ENCODE results near the gene CPAMD8.
"Not testable (repeated sequence)": the region's sequence is repeated elsewhere in the genome, so short reads cannot be mapped to it uniquely, and the experiment has no call there.

Gene CPAMD8

DNA sequence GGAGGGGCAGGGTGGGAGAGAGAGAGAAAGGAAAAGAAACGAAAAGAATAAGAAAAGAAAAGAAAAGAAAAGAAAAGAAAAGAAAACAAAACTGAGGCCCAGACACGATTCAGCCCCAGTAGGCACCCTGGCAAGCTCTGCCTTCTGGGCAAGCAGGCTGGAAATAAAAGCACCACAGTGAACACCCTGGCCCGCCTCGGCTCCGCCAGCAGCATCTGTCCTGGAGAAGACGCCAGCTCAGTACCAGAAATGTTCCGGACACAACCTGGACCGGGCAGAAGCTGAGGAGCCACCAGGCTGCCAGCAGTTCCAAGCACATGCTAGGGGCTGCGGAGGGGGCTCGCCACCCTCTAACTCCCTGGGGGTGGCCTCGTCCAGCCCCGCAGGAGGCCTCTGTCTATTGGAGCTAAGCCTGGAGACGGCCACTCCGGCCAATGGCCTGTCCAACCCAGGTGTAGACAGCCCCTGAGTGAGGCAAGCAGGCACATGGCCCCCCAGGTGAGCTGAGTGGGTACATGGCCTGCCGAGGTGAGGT lies 11.4 kb upstream of the CPAMD8 start:
- DNase-seq, result no peak

- DNase-seq, result no peak
These were observed 10.6 kb upstream of the CPAMD8 start for GRCh38 chr19:17037184-17037583.

- no peak for DNase-seq
These were observed 10.0 kb upstream of the CPAMD8 start for GRCh38 chr19:17036640-17037039.

- DNase-seq, result no peak
These were observed 9.3 kb upstream of the CPAMD8 start for GRCh38 chr19:17035842-17036424.

- no peak for DNase-seq
These were observed 5.1 kb upstream of the CPAMD8 start for GRCh38 chr19:17031741-17032140.

DNA sequence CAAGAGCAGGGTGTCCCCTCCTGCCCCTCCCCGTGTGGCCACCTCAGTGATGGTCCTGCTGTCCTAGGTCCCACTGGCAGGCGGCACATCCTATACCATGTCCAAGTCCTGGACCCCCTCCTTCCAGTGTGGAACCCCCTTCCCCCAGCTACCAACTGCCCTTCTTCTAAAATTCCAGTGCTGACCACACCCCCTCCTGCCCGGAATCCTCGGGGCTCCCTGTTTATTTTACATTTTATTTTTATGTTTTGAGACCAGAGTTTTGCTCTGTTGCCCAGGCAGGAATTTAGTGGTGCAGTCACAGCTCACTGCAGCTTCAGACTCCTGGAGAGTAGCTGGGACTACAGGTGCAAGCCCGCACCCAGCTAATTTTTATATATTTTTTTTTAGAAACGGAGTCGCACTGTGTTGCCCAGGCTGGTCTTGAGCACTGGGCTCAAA lies 945 bp upstream of the CPAMD8 start:
- DNase-seq, result no peak

DNA sequence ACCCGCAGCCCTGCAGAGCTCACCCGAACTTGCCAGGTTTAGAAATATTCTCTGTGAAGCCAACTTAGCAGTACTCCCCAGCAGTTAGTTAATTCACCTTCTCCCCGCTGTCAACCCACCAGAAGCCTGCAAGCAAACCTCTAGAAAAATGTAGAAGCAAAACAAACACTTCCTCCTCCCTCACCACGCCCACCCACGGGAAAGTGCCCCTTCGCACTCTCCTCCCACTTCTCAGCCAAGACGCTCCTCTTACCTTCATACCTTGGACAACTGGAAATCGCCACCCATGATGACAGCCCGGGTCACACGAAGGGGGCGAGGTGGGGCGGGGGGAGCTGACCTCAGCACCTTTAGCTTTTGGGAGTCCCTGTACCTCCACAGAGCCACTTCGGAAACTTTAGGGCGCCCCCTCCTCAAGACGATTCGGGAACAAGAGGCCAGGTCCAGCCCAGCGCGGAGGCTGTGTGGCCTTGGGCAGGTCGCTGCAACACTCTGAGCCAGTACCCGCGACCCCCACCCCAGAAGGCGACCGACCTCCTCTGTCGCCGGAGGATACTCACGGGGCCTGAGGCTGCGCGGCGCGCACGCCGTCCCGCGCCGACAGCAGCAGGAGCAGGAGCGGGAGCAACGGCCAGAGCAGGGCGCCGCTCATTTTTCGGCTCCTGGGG lies 485 bp downstream of the CPAMD8 start:
- no peak for DNase-seq

- DNase-seq, result no peak
These were observed 1.2 kb downstream of the CPAMD8 start for GRCh38 chr19:17025361-17025760.

GRCh38 chr19:17024941-17025340 lies 1.7 kb downstream of the CPAMD8 start:
- not testable (repeated sequence) for DNase-seq

GRCh38 chr19:17023805-17024204 lies 2.8 kb downstream of the CPAMD8 start:
- no peak for DNase-seq

DNA sequence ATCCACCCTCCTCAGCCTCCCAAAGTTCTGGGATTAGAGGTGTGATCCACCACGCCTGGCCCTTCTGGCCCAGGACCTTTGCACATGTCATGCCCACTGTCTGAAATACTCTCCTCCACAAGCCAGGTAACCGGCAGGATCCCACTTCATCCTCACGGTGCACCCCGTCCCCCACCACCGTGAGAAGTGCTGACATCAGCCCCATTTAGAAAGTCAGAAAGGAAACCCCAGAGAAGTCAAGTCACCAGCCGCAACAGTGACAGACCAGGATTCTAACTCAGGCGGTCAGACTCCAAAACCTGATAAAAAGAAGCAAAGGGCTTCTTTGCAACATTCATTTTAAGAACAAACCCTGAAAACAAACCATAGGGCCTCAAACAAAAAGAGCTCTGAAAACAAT lies 3.9 kb downstream of the CPAMD8 start:
- no peak for DNase-seq

GRCh38 chr19:17021793-17022590 lies 4.6 kb downstream of the CPAMD8 start:
- no peak for DNase-seq

DNA sequence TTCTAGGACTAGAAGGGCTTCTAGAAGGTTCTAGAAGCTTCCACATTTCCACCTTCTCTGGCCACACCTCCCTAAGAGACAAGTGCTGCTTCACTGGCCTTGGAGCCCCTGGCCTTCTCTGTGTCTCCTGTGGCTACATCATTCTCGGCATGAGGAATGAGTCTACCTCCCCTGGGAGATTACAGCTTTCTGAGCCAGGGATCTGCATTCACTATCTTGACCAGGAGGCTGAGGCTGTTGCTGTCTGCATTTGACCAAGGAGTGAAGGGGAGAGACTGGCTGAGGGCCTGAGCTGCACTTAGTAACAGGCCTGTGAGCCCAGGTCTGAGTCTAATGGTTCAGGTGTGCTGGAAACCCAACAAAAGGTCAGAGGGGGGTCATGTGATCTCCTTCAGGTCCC lies 5.3 kb downstream of the CPAMD8 start:
- DNase-seq, result no peak

DNA sequence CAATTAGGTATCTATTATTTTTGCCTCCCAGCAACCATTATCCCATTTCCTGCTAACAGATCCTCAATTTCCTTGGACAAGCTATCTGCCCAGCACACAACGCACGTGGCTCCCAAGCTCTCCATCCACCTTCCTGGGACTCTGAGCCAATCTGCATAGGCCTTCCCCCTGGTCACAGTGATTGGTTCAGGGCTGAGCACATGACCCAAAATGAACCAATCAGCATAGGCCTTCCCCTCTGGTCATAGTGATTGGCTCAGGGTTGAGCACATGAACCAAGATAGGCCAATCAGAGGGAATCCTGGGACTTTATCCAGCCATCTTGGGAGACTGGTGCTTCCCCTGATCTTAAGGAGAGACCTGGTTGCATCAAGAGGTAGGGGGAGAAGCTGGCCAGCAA lies 5.8 kb downstream of the CPAMD8 start:
- no peak for DNase-seq

DNA sequence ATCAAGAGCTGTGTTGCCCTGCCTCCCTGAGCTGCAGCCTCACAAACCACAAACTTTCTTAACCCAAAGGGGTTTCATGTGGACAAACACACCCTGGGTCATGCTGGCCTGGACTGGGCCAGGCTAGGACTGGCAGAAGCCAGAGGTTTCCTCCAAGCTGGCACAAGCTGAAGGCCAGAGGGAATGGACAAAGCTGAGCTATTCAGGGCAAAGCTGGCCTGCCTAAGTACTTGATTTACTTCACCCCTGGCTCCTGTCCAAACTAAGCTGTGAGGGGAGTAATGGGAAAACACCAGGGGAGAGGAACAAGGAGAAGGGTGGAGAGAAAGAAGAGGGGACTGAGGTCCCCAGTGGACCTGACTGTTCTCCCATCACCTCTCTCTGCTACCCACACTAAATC lies 6.2 kb downstream of the CPAMD8 start:
- no peak for DNase-seq

DNA sequence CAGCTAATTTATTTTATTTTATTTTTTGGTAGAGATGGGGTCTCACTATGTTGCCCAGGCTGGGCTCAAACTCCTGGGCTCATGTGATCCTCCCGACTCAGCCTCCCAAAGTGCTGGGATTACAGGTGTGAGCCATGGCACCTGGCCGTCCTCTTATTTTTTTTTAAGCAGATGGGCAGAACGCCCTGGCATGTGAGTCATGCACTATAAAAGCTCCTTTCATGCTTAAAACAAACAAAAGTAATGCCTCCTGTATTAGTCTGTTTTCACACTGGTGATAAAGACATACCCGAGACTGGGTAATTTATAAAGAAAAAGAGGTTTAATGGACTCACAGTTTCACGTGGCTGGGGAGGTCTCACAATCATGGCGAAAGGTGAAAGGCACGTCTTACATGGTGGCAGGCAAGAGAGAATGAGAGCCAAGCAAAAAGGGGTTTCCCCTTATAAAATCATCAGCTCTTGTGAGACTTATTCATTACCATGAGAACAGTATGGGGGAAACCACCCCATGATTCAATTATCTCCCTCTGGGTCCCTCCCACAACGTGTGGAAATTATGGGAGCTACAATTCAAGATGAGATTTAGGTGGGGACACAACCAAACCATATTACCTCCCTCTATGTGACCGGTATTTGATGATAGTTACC lies 12.3 kb downstream of the CPAMD8 start:
- DNase-seq, result not testable (repeated sequence)

- no peak for DNase-seq
These were observed 15.1 kb downstream of the CPAMD8 start for GRCh38 chr19:17011485-17011884.

- no peak for DNase-seq
These were observed 20.0 kb downstream of the CPAMD8 start for GRCh38 chr19:17006579-17006978.

DNA sequence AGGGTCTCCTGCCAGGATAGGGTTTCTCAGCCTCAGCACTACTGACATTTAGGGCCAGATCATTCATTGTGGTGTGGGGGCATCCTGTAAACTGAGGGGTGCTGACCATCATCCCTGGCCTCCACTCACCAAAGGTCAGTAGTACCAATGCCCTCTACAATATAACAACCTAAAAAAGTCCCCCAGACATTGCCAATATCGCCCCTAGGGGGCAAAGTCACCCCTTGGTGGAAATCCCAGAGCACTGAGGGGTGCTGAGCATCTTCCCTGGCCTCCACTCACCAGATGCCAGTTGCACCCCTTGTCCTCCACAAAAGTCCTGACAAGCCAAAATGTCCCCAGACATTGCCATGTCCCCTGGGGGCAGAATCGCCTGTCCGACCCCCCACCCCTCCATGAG lies 21.6 kb downstream of the CPAMD8 start:
- no peak for DNase-seq

GRCh38 chr19:17004386-17004785 lies 22.2 kb downstream of the CPAMD8 start:
- no peak for DNase-seq

DNA sequence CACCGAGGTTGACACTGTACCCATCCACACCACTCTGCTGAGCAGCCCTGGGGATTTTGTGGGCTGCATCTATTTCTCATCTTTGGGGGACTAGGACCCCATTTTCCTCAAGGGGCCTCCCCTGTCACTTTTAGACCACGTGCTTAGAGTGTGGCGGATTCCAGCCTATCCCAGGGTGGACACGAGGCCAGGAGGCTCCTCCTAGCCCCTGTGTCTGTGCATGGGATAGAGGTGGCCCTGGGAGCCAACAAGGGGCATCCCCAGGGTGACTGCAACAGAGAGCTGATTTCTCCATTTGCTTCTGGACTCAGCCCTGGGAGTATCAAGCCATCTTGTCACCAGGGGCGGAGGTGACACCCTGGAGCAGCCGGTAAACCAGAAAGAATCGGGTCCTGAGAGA lies 24.2 kb downstream of the CPAMD8 start:
- DNase-seq, result no peak

DNA sequence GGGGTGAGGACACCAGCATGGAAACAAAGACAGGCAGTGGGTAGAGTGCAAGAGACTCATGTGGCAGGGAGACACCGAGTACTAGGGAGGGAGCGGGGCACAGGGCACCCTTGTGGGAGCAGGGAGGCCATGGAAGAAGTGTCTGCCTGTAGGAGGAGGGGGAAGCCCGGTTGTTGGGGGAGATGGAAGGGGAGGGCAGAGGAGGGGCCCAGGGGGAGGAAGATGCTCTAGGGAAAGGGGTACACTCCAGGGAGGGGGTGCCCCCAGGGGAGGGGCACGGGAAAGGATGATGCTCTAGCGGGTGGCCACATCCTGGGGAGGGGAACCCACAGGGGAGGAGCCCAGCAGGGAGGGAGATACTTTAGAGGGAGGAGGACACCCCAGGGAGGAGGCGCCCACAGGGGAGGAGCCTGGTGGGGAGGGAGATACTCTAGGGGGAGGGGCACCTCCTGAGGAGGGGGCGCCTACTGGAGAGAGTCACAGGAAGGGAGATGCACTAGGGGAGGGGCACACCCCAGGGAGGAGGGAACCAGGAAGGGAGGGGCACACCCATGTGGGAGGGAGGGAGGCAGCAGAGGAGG lies 24.9 kb downstream of the CPAMD8 start:
- no peak for DNase-seq

- DNase-seq, result no peak
These were observed 27.9 kb downstream of the CPAMD8 start for GRCh38 chr19:16998635-16999194.
